NCI-H1436 treated with DMSO at 0.1 percent for 48 hours (cell line): ENCODE results near the gene FGD6.
"Not testable (repeated sequence)": the region's sequence is repeated elsewhere in the genome, so short reads cannot be mapped to it uniquely, and the experiment has no call there.

Experiments used
- DNase-seq: peaks from one replicate; lab custom pipeline; 2025; lab: John Stamatoyannopoulos, UW

Gene FGD6

DNA sequence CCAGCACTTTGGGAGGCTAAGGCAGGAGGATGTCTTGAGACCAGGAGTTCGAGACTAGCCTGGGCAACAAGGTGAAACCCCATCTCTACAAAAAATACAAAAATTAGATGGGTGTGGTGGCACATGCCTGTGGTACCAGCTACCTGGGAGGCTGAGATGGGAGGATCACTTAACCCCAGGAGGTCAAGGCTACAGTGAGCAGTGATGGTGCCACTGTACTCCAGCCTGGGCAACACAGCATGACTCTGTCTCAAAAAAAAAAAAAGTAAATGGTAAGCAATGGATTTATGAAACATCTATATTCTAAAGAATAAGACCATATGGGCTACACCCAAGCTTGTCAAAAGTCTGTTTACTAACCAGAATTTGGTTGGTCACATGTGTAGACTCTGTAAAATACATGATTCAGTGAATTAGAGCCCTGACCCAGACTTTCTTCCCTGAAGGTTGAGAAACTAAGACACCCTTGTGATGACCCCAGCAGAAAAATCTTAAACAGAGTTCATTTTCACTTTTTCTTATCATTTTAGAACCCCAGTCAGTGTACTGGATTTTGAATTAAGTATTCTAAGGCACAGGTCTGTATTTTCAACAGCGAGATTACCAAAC, 12.1 kb downstream of the FGD6 start:
- no peak for DNase-seq

- DNase-seq: no peak
Measured at GRCh38 chr12:95204141-95204866, 13.0 kb downstream of the FGD6 start.

GRCh38 chr12:95203487-95204030, 13.7 kb downstream of the FGD6 start:
- DNase-seq: no peak

DNA sequence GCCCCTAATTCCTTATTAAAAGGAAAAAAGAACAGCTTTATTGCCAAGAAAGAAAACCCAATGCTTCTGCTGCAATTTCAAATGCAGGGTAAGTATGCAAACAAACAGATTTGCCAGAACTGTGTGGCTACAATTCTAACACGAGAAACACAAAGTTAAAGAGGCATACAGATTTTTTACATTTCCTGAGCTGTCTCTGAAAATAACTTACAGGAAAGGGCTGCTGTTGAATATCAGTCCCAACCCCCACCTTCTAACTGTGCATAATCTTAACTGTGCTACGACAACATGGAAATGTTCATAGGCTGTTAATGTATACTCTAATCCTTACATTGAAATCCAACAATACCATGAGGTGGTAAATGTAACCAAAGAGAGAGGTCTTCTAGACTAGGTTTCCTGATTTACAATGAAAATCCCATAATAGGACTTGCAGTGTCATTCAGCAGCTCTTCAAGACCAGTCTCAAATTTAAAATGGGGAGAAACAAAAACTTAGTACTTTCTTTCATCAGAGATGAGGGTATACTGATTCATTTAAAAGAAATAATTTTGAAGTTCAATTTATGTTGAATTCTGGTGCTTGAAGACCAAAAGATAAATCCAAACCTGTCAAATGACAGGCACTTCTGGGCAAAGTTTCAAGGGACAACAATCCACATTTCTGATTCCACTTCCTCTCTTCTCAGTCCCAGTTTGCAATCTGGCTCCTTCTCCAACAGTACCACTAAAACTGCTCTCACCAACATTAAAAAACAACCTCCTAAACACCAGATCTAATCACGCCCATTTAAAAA, 14.4 kb downstream of the FGD6 start:
- no peak for DNase-seq

DNA sequence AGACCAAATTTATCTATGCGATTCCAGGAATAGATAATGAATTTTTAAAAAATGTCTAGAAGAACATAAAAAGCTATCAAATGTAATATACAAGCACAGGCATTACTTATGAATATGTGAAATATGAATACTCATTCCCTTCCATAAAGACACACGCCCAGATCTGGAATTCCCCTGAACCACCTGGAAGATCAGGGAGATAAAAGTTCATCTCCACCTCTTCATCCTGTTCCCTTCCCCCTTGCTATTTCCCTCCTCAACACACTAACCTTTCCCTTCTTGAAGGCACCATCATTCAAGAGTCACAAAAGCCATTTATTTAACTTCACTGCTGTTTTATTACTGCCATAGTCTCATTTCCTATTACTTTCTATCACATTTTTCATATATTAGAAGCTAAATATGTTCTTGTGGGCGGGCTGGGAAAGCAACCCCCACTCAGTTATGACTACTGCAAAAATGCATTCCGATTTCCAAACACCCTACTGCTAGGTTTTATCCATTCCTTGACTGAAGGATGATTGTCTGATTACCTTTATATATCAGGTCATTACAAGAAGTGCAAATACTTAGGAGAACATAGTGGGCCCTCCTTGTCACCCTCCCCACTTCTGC, 16.1 kb downstream of the FGD6 start:
- no peak for DNase-seq

- DNase-seq: no peak
Measured at GRCh38 chr12:95200128-95200894, 17.0 kb downstream of the FGD6 start.

- DNase-seq: no peak
Measured at GRCh38 chr12:95198914-95199313, 18.4 kb downstream of the FGD6 start.

DNA sequence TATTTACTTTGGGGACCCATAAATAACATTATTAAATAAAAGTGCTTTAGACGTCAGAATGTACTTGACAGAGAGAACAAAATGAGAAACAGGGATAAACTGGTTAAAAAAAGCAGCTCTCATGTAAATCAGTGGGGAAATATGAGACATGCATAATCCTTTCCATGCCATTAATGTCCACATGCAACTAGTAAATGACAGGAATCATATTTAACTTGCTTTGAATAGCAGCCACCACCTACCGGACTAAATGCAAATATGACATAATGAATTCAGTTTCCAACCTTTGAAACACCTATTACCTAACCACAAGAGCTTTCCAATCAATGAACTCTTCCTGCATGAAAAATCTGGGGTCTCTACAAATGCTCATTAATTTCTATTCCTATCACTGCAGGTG, 19.6 kb downstream of the FGD6 start:
- DNase-seq: no peak

DNA sequence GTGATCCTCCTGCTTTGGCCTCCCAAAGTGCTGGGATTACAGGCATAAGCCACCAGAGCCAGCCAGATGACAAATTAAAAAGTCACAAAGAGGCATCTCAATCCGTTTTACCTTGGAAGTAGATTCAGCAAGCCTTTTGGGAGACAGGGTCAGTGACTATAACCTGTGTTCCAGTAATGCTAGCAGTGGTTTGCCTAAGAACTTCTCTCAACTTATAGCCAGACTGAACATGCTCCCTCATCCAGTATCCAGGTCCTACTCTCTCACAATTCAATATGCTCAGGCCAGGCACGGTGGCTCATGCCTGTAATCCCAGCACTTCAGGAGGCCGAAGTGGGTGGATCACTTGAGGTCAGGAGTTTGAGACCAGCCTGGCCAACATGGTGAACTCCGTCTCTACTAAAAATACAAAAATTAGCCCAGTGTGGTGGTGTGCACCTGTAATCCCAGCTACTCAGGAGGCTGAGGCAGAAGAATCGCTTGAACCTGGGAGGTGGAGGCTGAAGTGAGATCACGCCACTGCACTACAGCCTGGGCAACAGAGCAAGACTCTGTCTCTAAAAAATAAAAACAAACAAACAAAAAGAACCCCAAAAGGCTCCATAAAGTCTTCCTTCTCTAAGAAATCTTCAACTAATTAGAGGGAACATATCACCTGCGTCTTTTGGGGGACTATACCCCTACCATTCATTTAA, 20.2 kb downstream of the FGD6 start:
- not testable (repeated sequence) for DNase-seq

DNA sequence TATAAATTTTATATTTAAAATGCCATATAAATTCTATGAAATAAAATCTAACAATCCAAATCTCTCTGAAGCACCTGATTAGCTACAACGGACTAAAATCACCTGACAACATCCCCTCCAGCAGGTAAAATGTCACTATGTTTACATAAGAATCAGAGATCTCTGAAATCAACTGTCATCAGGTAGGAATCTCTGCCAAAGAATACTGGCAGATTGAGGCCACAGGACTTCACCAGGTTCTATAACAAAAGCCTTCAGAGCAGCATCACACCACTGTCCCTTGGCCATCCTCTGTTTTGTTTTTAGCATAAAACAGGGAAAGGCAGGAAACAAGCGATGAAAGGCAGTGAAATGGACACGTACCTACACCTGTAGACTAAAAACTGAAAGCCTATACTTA, 22.1 kb downstream of the FGD6 start:
- no peak for DNase-seq

GRCh38 chr12:95193139-95193538, 24.1 kb downstream of the FGD6 start:
- DNase-seq: no peak

DNA sequence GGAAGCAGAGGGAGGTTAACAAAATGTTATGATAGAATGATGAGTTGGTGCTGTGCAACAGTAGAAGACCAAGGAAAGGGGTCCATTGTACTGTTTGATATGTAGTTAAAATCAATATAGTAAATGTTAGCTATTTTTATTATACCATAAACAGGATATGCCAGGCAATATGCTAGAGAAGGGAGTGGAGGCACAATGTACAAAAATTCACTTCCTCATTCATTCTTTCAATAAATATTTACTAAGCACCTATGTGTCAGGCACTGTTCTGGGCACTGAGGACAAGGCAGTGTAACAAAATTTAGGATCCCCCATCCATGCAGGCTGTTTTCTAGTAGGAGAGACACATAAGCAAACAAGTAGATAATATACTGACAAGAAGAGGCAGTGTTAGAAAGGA, 25.0 kb downstream of the FGD6 start:
- no peak for DNase-seq

DNA sequence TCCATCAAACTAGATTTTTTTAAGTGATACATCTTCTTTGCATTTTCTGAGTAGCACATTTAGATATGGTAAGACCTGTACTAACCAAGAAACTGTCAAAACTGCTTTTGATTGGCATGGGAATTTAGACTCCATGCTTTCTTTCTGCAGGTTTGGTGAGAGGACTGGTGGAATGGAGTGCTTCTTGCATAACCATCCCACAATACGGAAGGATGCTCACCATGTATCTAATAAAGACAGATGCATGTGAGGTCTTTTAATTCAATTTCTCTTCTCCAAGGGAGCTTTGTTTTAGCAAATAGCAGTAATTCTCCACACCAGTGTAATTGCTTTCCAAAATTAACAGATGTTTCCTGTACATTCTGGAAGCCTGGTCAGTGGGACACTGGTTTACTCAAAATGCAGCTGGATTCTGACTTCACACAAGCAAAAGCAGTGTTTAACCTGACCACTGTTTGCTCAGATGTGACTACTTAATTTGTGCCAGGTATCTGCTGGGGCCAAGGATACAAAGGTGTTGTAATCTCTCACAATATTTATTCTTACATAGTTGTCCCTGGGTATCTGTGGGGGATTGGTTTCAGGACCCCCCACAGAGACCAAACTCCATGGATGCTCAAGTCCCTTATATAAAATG, 26.1 kb downstream of the FGD6 start:
- no peak for DNase-seq

- DNase-seq: no peak
Measured at GRCh38 chr12:95187865-95188415, 29.3 kb downstream of the FGD6 start.

DNA sequence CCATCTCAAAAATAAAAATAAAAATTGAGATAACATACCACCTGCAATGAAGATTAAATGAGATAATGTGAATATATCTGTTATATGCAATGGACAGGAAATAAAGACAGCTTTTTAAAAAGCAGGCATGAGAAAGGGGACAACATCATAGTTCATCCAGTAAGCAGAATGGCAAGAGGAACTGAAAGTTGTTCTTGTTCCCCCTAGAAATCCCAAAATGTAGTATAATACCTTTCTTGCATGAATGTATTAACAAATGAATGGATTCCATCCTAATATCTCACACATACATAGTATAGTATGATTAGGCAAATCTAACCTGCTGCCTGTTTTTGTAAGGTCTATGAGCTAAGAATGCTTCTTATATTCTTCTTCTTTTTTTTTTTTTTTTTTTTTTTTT, 31.4 kb downstream of the FGD6 start:
- DNase-seq: no peak

DNA sequence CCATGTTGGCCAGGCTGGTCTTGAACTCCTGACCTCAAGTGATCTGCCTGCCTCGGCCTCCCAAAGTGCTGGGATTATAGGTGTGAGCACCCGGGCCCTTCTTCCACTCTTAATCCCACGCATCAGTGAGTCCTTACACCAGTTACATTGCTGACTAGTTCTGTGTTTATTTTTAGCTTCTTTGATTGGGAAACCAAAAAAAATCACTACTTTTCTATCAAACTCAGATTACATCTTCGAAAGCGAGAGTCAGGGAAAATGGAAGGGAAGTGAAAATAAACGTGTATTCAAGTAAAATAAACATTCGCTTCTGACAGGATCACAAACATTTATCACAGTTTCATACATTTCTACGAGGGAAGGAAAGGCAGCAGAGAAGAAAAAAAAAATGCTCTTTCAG, 32.2 kb downstream of the FGD6 start:
- no peak for DNase-seq

GRCh38 chr12:95184121-95184520, 33.1 kb downstream of the FGD6 start:
- no peak for DNase-seq

DNA sequence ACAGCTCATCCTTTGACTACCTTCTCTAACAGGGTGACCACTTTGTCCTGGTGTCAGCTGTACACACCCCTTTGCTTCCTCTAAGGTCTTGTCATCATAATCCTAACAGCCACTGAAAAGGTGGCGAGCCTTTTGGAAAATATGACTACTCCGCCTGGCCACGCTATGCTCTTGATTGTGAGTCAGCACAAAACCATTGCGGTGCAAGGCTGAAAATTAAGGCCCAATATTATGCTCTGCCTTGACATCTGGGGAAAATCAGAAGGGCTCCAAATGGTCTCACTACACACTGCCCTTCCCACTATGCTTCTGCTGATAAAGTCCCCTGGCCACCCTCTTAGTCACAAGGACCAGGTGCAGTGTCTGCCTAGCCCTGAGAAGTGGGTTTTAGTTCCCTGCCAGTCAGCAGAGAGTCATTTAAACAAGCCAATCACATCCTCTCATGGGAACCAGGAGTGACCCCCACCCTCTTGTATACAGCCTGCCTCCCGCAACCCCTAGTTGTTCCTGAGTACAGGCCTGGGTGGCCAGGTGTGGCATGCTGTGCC, 34.3 kb downstream of the FGD6 start:
- no peak for DNase-seq

DNA sequence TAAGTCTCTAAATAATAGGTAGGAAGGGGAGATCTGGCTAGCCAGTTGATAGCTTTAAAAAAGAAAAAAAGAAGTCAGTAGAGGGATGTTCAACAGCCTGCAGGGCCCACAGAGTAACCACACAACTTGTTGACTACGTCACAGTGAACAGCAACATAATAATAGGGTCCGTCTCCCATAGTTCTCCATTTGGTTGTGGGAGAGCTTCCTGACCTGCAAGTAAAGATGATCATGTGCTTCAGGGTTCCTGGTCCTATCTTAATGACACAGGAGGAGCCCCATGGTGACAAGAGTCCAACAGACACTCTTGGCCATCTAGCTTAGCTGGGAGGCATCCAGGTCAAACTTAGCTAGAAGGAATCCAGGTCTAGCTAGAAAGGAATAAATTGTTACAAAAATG, 36.2 kb downstream of the FGD6 start:
- no peak for DNase-seq

DNA sequence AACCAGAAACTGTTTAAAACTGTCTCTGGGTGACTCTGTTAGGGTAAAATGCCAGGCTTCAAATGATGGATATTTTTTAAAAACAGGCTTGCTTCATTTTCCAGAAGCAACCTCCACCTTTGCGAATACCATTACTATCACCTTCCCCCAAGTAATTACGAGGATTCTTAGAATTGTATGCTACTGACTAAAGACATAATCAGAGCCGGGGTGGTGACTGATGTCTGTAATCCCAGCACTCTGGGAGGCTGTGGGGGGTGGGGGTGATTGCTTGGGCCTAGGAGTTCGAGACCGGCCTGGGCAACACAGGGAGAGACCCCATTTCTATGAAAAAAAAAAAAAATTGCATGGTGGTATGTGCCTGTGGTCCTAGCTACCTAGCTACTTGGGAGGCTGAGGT, 38.3 kb downstream of the FGD6 start:
- DNase-seq: no peak
